Astrocyte of the cerebellum (primary cell): ENCODE data around the gene THY1.
A peak's percentile ranks its signal among the peaks of the same experiment; 100 is the strongest.

Experiments
- DNase-seq: peaks from one replicate; pipeline ENCODE4 v3.0.0-alpha.2; 2011; ENCODE audit warnings: low read depth
- H3K4me3 ChIP-seq: 2 replicates; pipeline ENCODE4 v1.5.1; 2011; ENCODE audit warnings: mild to moderate bottlenecking, low read depth, low read length, moderate library complexity
- CTCF ChIP-seq: IDR thresholded peaks from 2 replicates; pipeline ENCODE4 v1.5.1; 2012; ENCODE audit warnings: low read length, low read depth, moderate library complexity, mild to moderate bottlenecking; ENCODE audit errors: missing control alignments
- in situ Hi-C: cut with HindIII; loops from 2 replicates; pipeline ENCODE4 v1.10.0; 2017; ENCODE audit warnings: low sequenced_read_pairs

THY1 gene

GRCh38 chr11:119419834-119420492 is 3.0 kb downstream of the THY1 start:
- in situ Hi-C loops, result loop anchor here (10.0 kb wide), 1 partner anchor 45 kb away; no protein-coding TSS in a partner anchor
- no peak for DNase-seq
- TF ChIP-seq CTCF, result no peak
- no peak overlapping the region for H3K4me3 ChIP-seq

- in situ Hi-C loops, result no loop called here
- no peak for DNase-seq
- no peak overlapping the region for H3K4me3 ChIP-seq
- TF ChIP-seq CTCF, result no peak
Measured at GRCh38 chr11:119419246-119419645, 3.7 kb downstream of the THY1 start.

GRCh38 chr11:119418759-119419158 is 4.2 kb downstream of the THY1 start:
- no peak for TF ChIP-seq CTCF
- DNase-seq, result no peak

GRCh38 chr11:119417726-119418540 is 5.0 kb downstream of the THY1 start:
- TF ChIP-seq CTCF, result no peak
- in situ Hi-C loops, result no loop called here
- no peak overlapping the region for H3K4me3 ChIP-seq
- DNase-seq, result peak; percentile 86

More at GRCh38 chr11:119418759-119419158, 4.2 kb downstream of the THY1 start:
- in situ Hi-C loops, result no loop called here
- no peak overlapping the region for H3K4me3 ChIP-seq

- in situ Hi-C loops, result no loop called here
- no peak overlapping the region for H3K4me3 ChIP-seq
- no peak for TF ChIP-seq CTCF
- no peak for DNase-seq
Measured at GRCh38 chr11:119416606-119417580, 6.1 kb downstream of the THY1 start.

GRCh38 chr11:119415966-119416365 is 7.0 kb downstream of the THY1 start:
- H3K4me3 ChIP-seq, result no peak overlapping the region
- TF ChIP-seq CTCF, result no peak
- in situ Hi-C loops, result no loop called here
- no peak for DNase-seq
